HUES48 (cell line): ENCODE data around the gene PRMT1.

Experiments used
- H3K27ac ChIP-seq: one replicate; pipeline ENCODE4 v1.7.0; 2013; ENCODE audit warnings: low read depth, low read length, inconsistent platforms
- H3K27me3 ChIP-seq: 2 replicates; pipeline ENCODE4 v1.6.1; 2013; ENCODE audit warnings: mild to moderate bottlenecking, low read length; ENCODE audit not compliant: control insufficient read depth, insufficient read depth
- H3K36me3 ChIP-seq: 2 replicates; pipeline ENCODE4 v1.6.1; 2013; ENCODE audit warnings: low read length; ENCODE audit not compliant: control insufficient read depth, insufficient read depth
- H3K4me1 ChIP-seq: 2 replicates; pipeline ENCODE4 v1.6.1; 2013; ENCODE audit warnings: mild to moderate bottlenecking, low read length; ENCODE audit not compliant: control insufficient read depth, insufficient read depth
- H3K4me3 ChIP-seq: 2 replicates; pipeline ENCODE4 v1.5.1; 2013; ENCODE audit warnings: mild to moderate bottlenecking, low read depth, low read length
- H3K9ac ChIP-seq: 2 replicates; pipeline ENCODE4 v1.6.1; 2013; ENCODE audit warnings: mild to moderate bottlenecking, low read depth, low read length, moderate library complexity
- H3K9me3 ChIP-seq: 2 replicates; pipeline ENCODE4 v1.6.1; 2013; ENCODE audit warnings: low read length; ENCODE audit not compliant: control insufficient read depth, insufficient read depth

The PRMT1 gene

DNA sequence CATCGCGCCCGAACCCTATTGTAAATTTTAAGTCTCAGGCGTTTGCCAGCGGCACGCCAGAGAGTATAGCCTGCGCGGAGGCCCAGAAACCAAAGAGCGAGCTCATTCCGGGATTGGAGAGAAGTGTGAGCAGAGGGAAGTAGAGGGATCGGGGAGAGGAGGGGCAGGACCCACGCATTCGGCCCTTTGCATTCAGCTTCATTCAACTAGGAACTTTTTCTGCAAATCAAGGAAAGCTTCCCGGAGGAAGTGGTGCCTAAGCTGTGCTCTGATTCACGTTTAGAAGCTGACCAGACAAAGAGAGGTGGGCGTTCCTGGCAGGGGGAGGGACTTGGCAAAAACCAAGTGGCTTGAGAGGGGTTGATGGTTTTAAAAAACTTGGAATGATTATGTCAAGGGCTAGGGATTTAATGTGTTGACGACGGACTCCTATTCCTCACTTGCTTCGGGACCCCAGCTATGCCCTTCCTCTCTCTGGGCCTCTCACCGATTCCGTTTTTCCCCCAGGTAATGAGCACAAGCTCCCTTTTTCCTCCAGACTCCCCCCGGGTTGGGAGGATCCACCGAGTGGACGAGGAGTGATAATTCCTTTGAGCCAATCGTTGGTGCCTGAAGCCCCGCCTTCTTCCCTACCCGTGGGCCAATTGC lies 811 bp upstream of the PRMT1 start:
- H3K4me1 ChIP-seq = peaks cover 19% of the 10 kb centered on the region
- peak overlapping the region; percentile 96 for H3K27ac ChIP-seq
- H3K9ac ChIP-seq = peak overlapping the region; percentile 96
- H3K4me3 ChIP-seq = peak overlapping the region; percentile 67
- H3K9me3 ChIP-seq = no peaks in the 10 kb centered on the region
- H3K36me3 ChIP-seq = peaks cover 15% of the 10 kb centered on the region
- H3K27me3 ChIP-seq = no peaks in the 10 kb centered on the region

DNA sequence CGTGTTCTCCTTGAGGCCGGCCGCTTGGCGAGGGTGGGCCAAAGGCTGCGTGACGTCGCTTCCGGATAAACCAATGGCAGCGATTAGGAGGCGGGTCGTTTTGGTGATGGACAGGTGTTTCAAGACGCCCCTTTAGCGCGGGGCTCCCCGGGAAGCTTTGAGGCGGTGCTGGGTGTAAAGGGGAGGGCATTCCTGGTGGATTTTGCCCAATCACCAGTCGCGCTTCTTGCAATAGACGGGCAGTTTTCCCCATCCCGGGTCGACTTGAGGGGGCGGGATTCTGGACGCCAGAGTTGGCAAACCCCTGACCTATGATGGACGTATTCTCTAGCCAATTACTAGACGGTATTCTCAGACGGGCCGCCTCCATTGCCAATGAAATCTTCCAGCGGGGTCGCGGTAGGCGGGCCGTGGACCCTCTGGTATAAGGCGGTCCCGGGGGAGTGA lies 264 bp upstream of the PRMT1 start:
- Histone ChIP-seq H3K9me3 (no peaks in the 10 kb centered on the region), H3K27me3 (no peaks in the 10 kb centered on the region), H3K36me3 (peaks cover 20% of the 10 kb centered on the region), H3K4me3 (peak overlapping the region; percentile 93), H3K4me1 (peaks cover 18% of the 10 kb centered on the region), H3K27ac (peak overlapping the region; percentile 98), H3K9ac (peak overlapping the region; percentile 99)

DNA sequence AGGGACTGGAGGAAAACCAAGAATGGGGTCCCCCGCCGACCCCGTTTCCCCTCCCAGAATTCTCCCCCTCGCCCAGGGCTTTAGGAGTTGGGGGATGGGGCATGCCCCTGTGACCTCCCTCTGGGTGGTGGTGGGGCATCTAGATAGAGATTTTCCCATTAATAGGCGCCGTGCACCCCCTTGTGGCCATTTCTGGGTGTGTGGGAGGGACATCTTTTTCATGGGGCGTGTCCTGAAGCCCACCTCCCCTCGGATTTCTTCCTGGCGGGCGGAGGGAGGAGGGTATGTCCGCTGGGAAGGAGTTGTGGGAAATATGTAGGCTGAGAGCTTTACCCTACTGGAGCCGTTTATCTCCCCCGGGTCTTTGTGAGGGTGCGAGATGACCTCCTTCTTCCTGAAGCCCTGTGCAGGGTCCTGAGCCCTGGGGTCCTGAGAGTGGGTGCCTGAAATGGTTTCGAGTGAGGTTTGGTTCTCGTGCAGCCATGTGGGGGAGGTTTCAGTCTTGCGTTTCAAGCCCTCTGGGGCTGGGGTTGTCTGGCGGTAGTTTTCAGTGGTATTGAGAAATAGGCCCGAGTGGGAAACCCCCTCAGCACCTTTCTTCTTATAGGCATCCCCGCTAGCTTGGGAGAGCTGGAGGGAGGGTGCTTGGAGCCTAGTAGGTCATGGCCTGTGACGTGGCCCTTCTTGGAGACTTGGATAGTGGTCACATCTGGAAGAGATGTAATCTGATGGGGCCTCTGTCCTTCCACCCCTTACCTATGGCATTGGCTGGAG lies 1.0 kb downstream of the PRMT1 start:
- Histone ChIP-seq H3K9ac (peak overlapping the region; percentile 90), H3K9me3 (no peaks in the 10 kb centered on the region), H3K4me3 (peak overlapping the region; percentile 93), H3K27ac (peak overlapping the region; percentile 98), H3K4me1 (peaks cover 13% of the 10 kb centered on the region), H3K27me3 (no peaks in the 10 kb centered on the region), H3K36me3 (peaks cover 33% of the 10 kb centered on the region)

DNA sequence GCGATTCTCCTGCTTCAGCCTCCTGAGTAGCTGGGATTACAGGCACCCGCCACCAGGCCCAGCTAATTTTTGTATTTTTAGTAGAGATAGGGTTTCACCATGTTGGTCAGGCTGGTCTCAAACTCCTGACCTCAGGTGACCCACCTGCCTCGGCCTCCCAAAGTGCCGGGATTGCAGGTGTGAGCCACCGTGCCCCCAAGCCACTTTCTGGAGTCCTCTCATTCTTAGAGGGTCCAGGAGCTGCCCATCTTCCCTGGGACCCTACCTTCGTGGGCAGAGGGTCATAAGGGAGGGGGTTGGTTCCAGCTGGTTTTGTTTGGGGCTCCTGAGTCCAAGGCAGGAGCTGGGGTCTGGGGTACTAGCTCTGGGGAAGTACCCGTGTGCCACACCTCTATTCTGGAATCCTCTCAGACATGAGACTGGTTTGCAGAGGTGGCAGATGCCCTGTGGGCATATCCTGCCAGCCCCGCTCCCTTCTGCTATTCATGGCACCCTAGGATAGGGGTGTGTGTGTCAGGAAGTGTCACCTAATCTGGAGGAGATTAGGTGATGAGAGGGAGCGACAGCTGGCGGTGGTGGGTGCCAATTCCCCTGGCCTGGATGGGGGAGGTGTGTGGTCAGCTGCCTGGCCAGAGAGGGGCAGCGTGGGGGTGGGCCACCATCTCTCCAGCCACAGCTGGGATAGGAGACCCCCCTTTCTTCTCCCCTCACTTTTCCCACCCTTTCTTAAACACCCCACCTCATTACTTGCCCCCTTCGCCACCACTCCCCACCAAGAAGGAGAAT lies 2.1 kb downstream of the PRMT1 start:
- Histone ChIP-seq H3K27ac (peak overlapping the region; percentile 70), H3K36me3 (peaks cover 38% of the 10 kb centered on the region)

DNA sequence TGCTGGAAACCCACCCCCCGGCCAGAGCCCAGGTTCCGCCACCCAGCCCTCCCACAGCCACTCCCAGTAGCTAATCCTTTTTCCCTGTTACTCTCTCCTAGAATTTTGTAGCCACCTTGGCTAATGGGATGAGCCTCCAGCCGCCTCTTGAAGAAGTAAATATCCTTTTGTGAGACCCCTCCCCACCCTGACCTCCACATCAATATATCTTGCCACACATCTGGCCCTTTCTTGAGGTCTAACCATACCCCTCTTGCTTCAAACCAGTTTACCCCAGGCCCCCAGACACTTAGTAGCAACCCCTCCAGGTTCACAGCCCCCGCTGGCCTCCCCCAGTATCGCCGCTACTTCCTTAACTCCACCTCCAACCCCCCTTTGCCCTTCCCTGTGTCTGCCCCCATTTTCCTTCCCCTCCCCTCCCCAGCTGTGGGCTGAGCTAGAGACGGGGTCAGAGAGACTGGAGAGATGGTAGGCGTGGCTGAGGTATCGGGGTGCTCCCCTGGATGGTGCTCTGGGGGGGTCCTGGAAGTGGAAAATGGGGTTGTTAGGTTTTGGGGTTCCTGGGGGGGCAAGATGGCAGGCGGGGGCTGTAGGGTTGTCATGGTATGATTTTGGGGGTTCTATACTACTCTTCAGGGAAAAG lies 2.8 kb downstream of the PRMT1 start:
- Histone ChIP-seq H3K4me3 (peak overlapping the region; percentile 45), H3K36me3 (peaks cover 45% of the 10 kb centered on the region), H3K9ac (no peak overlapping the region), H3K9me3 (no peaks in the 10 kb centered on the region), H3K27ac (peak overlapping the region; percentile 70), H3K4me1 (peaks cover 13% of the 10 kb centered on the region), H3K27me3 (no peaks in the 10 kb centered on the region)

More for the DNA sequence above, 2.1 kb downstream of the PRMT1 start:
- H3K27me3 ChIP-seq = no peaks in the 10 kb centered on the region
- peaks cover 13% of the 10 kb centered on the region for H3K4me1 ChIP-seq
- no peak overlapping the region for H3K4me3 ChIP-seq
- H3K9me3 ChIP-seq = no peaks in the 10 kb centered on the region
- H3K9ac ChIP-seq = no peak overlapping the region

DNA sequence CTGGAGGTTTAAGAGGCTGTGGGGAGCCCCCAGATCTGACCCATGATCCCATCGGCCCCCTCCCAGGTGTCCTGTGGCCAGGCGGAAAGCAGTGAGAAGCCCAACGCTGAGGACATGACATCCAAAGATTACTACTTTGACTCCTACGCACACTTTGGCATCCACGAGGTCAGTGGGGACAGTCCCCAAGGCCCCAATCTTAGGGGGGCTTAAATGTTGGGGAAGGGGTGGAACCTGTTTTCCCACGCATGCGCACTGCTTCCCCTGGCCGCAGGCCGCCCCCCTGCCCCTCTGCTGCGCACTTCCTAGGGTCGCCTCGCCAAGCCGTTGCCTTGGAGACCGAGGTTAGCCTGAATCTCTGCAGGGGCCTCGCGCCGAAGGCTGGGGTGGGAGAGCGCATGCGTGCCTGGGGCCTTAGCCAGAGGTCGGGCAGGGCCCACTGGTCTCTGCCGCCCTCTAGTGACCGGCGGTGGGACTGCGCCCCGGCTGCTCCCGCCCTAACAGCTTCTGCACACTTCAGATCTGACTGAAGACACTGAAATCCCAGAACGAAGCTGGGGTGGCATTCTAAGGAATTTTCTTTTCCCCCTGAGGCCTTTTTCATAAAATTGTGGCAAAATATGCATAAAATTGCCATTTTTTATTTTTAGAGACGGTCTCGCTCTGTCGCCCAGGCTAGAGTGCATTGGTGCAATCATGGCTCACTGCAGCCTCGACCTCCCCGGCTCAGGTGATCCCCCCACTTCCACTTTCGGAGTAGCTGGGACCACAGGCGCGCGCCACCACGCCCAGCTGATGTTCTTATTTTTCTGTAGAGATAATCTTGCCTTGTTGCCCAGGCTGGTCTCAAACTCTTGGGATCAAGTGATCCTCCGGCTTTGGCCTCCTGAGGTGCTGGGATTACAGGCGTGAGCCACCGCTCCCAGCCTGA lies 3.6 kb downstream of the PRMT1 start:
- Histone ChIP-seq H3K4me3 (peak overlapping the region; percentile 45), H3K9ac (no peak overlapping the region), H3K27ac (peak overlapping the region; percentile 70), H3K36me3 (peaks cover 53% of the 10 kb centered on the region), H3K9me3 (no peaks in the 10 kb centered on the region), H3K4me1 (peaks cover 13% of the 10 kb centered on the region), H3K27me3 (no peaks in the 10 kb centered on the region)

DNA sequence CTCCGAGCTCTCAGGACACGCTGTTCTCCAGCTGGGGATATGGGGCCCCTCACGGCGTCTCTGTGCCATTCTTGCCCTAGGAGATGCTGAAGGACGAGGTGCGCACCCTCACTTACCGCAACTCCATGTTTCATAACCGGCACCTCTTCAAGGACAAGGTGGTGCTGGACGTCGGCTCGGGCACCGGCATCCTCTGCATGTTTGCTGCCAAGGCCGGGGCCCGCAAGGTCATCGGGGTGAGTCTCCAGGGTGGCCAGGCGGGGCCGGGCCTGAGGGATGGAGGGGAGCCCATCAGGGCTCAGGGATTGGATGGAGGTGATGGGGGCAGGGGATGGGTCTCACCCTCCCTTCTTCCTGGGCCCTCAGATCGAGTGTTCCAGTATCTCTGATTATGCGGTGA lies 4.8 kb downstream of the PRMT1 start:
- H3K4me1 ChIP-seq = peaks cover 13% of the 10 kb centered on the region

DNA sequence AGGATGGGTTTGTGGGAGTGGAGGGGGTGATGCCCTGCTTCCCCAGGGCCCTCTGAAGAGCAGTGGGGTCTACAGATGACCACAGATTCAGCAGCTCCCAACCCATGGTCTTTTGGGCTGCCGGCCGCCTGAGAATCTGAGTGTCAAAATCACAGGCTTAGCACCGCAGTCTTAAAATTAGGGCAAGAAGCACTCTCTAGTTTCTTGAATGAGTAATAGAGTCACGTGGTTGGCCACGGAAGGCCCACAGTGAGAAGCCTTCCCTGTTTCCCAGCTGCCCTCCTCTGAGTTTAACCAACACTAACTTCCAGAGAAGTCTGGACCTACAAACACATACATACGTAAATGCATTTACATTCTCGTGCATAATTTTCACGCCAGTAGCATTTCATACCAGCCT lies 5.2 kb downstream of the PRMT1 start:
- Histone ChIP-seq H3K9ac (no peak overlapping the region), H3K27ac (no peak overlapping the region), H3K36me3 (peaks cover 67% of the 10 kb centered on the region), H3K9me3 (no peaks in the 10 kb centered on the region), H3K27me3 (no peaks in the 10 kb centered on the region), H3K4me3 (no peak overlapping the region), H3K4me1 (peaks cover 13% of the 10 kb centered on the region)

More for the DNA sequence above, 4.8 kb downstream of the PRMT1 start:
- no peak overlapping the region for H3K4me3 ChIP-seq
- no peak overlapping the region for H3K9ac ChIP-seq
- H3K27ac ChIP-seq = no peak overlapping the region
- H3K27me3 ChIP-seq = no peaks in the 10 kb centered on the region
- peaks cover 63% of the 10 kb centered on the region for H3K36me3 ChIP-seq
- no peaks in the 10 kb centered on the region for H3K9me3 ChIP-seq

DNA sequence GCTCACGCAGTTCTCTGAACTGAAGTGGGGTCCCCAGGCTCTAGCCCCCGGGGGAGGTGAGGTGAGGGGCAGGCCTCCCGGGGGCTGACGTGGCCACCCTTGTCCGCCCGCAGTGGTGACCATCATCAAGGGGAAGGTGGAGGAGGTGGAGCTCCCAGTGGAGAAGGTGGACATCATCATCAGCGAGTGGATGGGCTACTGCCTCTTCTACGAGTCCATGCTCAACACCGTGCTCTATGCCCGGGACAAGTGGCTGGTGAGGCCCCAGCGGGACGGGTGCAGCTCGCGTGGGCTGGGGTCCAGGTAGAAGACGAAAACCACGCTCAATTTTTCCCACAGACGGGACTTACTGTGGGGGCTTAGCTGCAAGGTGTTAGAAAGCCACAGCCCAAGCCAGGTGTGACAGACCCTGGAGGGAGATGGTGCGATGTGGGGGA lies 6.8 kb downstream of the PRMT1 start:
- peaks cover 81% of the 10 kb centered on the region for H3K36me3 ChIP-seq
- H3K27me3 ChIP-seq = no peaks in the 10 kb centered on the region
- H3K9me3 ChIP-seq = no peaks in the 10 kb centered on the region
- H3K4me1 ChIP-seq = peaks cover 14% of the 10 kb centered on the region
- H3K4me3 ChIP-seq = no peak overlapping the region
- H3K27ac ChIP-seq = no peak overlapping the region
- no peak overlapping the region for H3K9ac ChIP-seq
